Pulmonary artery endothelial cell (primary cell): ENCODE results near the gene SCRN3. TPM values are rescaled to one million over a fixed set of nuclear protein-coding genes. Genes with fewer than 3 reads are reported as not detected.

ENCODE experiments used
- total RNA-seq: library from RNA; depleted of rRNA; stranded (reverse); fragments of >200 nt; gene quantifications from 2 replicates; pipeline ENCODE4 v1.2.3, GENCODE V29; 2014

Gene SCRN3
- total RNA-seq, 1 donor from 2014 or later = 19.7 TPM

Other genes starting within 250 kb of the SCRN3 start
- 123 and 127 TPM in 2 replicates for gene OLA1, start 147.2 kb upstream of the SCRN3 start, total RNA-seq
- gene SP9, start 60.8 kb upstream of the SCRN3 start, total RNA-seq = not detected in 2 replicates
- 1.9 and 2.3 TPM in 2 replicates for gene GPR155, start 91.3 kb downstream of the SCRN3 start, total RNA-seq
- 4.8 and 8.0 TPM in 2 replicates for gene WIPF1, start 202.1 kb downstream of the SCRN3 start, total RNA-seq